Measurements from ENCODE around the gene PYROXD2. TPM values are rescaled to one million over a fixed set of nuclear protein-coding genes. Genes with fewer than 3 reads are reported as not detected.

The PYROXD2 gene
- total and polyA plus RNA-seq, 2 experiments from 2014 or later = 1.3 to 2.6 TPM

DNA sequence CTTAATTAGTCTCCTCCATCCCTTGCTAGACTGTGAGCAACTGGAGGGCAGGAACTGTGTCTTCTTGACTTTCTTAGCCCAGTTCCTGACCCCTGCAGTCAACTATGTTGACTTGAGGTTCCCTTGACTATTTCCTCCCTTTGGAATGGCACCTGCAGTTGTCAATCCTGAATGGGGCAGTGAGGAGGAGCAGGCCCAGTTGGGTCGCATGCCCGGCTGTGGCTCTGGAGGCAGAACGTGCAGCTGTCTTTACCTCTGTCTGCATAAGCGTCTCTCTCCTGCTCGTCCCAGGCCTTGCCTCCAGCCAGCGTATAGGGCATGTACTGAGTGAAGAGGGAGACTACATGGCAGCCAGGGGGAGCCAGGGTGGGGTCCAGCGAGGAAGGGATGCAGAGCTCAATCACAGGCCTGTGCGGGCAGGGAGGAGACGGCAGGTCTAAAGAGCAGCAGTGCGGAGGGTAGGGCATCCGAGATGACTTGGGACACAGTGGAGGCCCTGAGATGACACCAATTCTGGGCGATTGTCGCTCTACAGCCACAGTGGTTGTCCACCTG lies 26.8 kb downstream of the PYROXD2 start:
- ATAC-seq (peak; percentile 86), DNase-seq (ENCODE audit: low spot score) (peak; percentile 46)
- Mint-ChIP-seq H3K4me1 (no peaks in the 10 kb centered on the region), H3K27me3 (ENCODE audit: insufficient read depth, low read depth, poor library complexity) (peaks cover 10% of the 10 kb centered on the region), H3K27ac (no peak overlapping the region), H3K4me3 (no peak overlapping the region), H3K36me3 (ENCODE audit: low read depth) (peaks cover 6% of the 10 kb centered on the region; the same call in 1 of the 3 replicates), H3K9me3 (no peaks in the 10 kb centered on the region)
- no peaks in the 10 kb centered on the region for H3K36me3 ChIP-seq (ENCODE audit: insufficient read depth)
- H3K4me2 ChIP-seq = no peak overlapping the region
- TF ChIP-seq, protein P1, sequence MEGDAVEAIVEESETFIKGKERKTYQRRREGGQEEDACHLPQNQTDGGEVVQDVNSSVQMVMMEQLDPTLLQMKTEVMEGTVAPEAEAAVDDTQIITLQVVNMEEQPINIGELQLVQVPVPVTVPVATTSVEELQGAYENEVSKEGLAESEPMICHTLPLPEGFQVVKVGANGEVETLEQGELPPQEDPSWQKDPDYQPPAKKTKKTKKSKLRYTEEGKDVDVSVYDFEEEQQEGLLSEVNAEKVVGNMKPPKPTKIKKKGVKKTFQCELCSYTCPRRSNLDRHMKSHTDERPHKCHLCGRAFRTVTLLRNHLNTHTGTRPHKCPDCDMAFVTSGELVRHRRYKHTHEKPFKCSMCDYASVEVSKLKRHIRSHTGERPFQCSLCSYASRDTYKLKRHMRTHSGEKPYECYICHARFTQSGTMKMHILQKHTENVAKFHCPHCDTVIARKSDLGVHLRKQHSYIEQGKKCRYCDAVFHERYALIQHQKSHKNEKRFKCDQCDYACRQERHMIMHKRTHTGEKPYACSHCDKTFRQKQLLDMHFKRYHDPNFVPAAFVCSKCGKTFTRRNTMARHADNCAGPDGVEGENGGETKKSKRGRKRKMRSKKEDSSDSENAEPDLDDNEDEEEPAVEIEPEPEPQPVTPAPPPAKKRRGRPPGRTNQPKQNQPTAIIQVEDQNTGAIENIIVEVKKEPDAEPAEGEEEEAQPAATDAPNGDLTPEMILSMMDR (conservative IDR thresholded peaks at IDR 0.05; ENCODE audit: low read depth in 2 of 2) = peak; percentile 32 to 62
- no peak for TF ChIP-seq EZH2phosphoT487 (IDR thresholded peaks at IDR 0.05; ENCODE audit: unreplicated experiment)
- no peak overlapping the region for H3K27ac ChIP-seq (ENCODE audit: low read depth)
- no peak overlapping the region for H2AFZ ChIP-seq
- no peaks in the 10 kb centered on the region for H3F3A ChIP-seq (replicated peaks; ENCODE audit: low read depth)
- H4K20me1 ChIP-seq (replicated peaks; ENCODE audit: insufficient read depth) = no peaks in the 10 kb centered on the region
- H3K4me1 ChIP-seq (ENCODE audit: insufficient read depth) = no peaks in the 10 kb centered on the region
- H3K79me2 ChIP-seq (replicated peaks; ENCODE audit: insufficient read depth) = no peaks in the 10 kb centered on the region
- H3K4me3 ChIP-seq = no peak overlapping the region
- H3K9me2 ChIP-seq (ENCODE audit: insufficient read depth) = no peaks in the 10 kb centered on the region
- no peaks in the 10 kb centered on the region for H3K27me3 ChIP-seq (ENCODE audit: insufficient read depth)

DNA sequence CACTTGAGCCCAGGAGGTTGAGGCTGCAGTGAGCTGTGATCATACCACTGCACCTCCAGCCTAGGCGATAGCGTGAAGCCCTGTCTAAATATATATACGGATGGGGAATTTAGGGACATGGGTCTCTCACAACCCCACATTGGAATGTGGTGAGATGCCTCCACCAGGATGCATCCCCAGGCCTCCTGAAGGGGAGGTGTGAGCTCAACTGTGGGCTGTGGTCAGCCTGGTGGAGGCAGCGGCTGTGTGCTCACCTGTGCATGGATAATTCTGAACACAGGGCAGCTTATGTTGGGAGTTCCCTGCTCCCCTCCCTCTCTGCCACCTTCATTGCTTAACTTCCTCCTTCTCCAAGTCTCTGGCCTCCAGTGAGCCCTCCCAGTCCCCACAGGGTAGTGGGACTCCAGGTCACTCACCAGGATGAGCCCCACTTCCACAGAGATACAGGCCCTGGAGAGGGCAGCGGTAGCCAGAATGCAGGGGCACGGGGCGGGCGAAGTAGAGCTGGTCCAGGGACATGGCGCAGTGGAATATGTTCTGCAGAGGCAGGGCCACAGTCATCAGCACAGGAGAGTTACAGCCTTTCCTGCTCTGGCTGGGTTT lies 30.4 kb downstream of the PYROXD2 start:
- H3K4me3 Mint-ChIP-seq = no peak overlapping the region
- H3K4me1 ChIP-seq (ENCODE audit: insufficient read depth) = no peaks in the 10 kb centered on the region
- 0 out of 3 replicates have a peak, but pooled peaks cover 4% of the 10 kb centered on the region for H3K36me3 Mint-ChIP-seq (ENCODE audit: low read depth)
- TF ChIP-seq ZNF331 (CRISPR knock-in tag; IDR thresholded peaks at IDR 0.05; ENCODE audit: low read depth) = no peak
- no peak for TF ChIP-seq STAT1 (IDR thresholded peaks at IDR 0.05; ENCODE audit: unreplicated experiment)
- TF ChIP-seq, protein P2, sequence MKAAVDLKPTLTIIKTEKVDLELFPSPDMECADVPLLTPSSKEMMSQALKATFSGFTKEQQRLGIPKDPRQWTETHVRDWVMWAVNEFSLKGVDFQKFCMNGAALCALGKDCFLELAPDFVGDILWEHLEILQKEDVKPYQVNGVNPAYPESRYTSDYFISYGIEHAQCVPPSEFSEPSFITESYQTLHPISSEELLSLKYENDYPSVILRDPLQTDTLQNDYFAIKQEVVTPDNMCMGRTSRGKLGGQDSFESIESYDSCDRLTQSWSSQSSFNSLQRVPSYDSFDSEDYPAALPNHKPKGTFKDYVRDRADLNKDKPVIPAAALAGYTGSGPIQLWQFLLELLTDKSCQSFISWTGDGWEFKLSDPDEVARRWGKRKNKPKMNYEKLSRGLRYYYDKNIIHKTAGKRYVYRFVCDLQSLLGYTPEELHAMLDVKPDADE (IDR thresholded peaks at IDR 0.05) = no peak
- no peak for TF ChIP-seq EZH2phosphoT487 (IDR thresholded peaks at IDR 0.05; ENCODE audit: unreplicated experiment)
- TF ChIP-seq, protein P3, sequence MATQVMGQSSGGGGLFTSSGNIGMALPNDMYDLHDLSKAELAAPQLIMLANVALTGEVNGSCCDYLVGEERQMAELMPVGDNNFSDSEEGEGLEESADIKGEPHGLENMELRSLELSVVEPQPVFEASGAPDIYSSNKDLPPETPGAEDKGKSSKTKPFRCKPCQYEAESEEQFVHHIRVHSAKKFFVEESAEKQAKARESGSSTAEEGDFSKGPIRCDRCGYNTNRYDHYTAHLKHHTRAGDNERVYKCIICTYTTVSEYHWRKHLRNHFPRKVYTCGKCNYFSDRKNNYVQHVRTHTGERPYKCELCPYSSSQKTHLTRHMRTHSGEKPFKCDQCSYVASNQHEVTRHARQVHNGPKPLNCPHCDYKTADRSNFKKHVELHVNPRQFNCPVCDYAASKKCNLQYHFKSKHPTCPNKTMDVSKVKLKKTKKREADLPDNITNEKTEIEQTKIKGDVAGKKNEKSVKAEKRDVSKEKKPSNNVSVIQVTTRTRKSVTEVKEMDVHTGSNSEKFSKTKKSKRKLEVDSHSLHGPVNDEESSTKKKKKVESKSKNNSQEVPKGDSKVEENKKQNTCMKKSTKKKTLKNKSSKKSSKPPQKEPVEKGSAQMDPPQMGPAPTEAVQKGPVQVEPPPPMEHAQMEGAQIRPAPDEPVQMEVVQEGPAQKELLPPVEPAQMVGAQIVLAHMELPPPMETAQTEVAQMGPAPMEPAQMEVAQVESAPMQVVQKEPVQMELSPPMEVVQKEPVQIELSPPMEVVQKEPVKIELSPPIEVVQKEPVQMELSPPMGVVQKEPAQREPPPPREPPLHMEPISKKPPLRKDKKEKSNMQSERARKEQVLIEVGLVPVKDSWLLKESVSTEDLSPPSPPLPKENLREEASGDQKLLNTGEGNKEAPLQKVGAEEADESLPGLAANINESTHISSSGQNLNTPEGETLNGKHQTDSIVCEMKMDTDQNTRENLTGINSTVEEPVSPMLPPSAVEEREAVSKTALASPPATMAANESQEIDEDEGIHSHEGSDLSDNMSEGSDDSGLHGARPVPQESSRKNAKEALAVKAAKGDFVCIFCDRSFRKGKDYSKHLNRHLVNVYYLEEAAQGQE (IDR thresholded peaks at IDR 0.05; ENCODE audit: unreplicated experiment) = no peak
- TF ChIP-seq NANOG (IDR thresholded peaks at IDR 0.05; ENCODE audit: borderline replicate concordance) = no peak
- TF ChIP-seq ZNF114 (CRISPR knock-in tag; IDR thresholded peaks at IDR 0.05) = no peak

More for the DNA sequence above, 30.4 kb downstream of the PYROXD2 start:
- DNase-seq (ENCODE audit: low spot score) = no peak
- H3K27ac Mint-ChIP-seq = no peak overlapping the region
- no peak for ATAC-seq
- no peaks in the 10 kb centered on the region for H3K9me3 Mint-ChIP-seq
- H3K27me3 Mint-ChIP-seq (ENCODE audit: insufficient read depth, low read depth, poor library complexity) = peaks cover 11% of the 10 kb centered on the region
- Histone ChIP-seq H3K4me3 (no peak overlapping the region), H3K9me2 (ENCODE audit: insufficient read depth) (no peaks in the 10 kb centered on the region), H3K79me2 (replicated peaks; ENCODE audit: insufficient read depth) (no peaks in the 10 kb centered on the region), H3K27ac (ENCODE audit: low read depth) (no peak overlapping the region), H3K36me3 (ENCODE audit: insufficient read depth) (no peaks in the 10 kb centered on the region), H2AFZ (no peak overlapping the region), H4K20me1 (replicated peaks; ENCODE audit: insufficient read depth) (no peaks in the 10 kb centered on the region), H3K27me3 (ENCODE audit: insufficient read depth) (no peaks in the 10 kb centered on the region), H3K4me2 (no peak overlapping the region), H3F3A (replicated peaks; ENCODE audit: low read depth) (no peaks in the 10 kb centered on the region)
- H3K4me1 Mint-ChIP-seq = peaks cover 8% of the 10 kb centered on the region
